Activated T-helper 2 cell treated with anti-CD3 and anti-CD28 coated beads, Interferon-gamma antibody, Interleukin-2, Interleukin-4, amounts not matched to agents 10 μg/mL and 5 μg/mL and 100 μg/mL, durations not matched to agents 14 hours and 24 hours and 36 hours (primary cell): ENCODE measurements around the gene LYPD8. TPM values are rescaled to one million over a fixed set of nuclear protein-coding genes. Genes with fewer than 3 reads are reported as not detected.

Source experiments
- total RNA-seq: library from RNA; stranded (reverse); gene quantifications from 2 replicates; pipeline ENCODE4 v1.2.3, GENCODE V29; 2022

LYPD8 gene
- total RNA-seq, 1 donor from 2014 or later, result not detected

Other genes starting within 250 kb of the LYPD8 start
- gene OR2G6, start 247.7 kb downstream of the LYPD8 start, total RNA-seq, result not detected in 2 replicates
- not detected in 2 replicates for gene OR2T29, start 193.0 kb downstream of the LYPD8 start, total RNA-seq
- gene OR2T34, start 181.0 kb downstream of the LYPD8 start, total RNA-seq, result not detected in 2 replicates
- gene OR2T10, start 158.1 kb downstream of the LYPD8 start, total RNA-seq, result not detected in 2 replicates
- not detected in 2 replicates for gene OR2T11, start 120.7 kb downstream of the LYPD8 start, total RNA-seq
- not detected in 2 replicates for gene OR2T35, start 110.5 kb downstream of the LYPD8 start, total RNA-seq
- not detected in 2 replicates for gene OR2T27, start 100.2 kb downstream of the LYPD8 start, total RNA-seq
- gene OR14I1, start 53.0 kb downstream of the LYPD8 start, total RNA-seq, result not detected in 2 replicates
- gene SH3BP5L, start 70.2 kb upstream of the LYPD8 start, total RNA-seq, result 27.1 TPM in 2 replicates
- gene ZNF672, start 82.5 kb upstream of the LYPD8 start, total RNA-seq, result 46.0 and 51.6 TPM in 2 replicates
- gene ZNF692, start 103.3 kb upstream of the LYPD8 start, total RNA-seq, result 86.4 and 87.0 TPM in 2 replicates
- 6.7 and 6.9 TPM in 2 replicates for gene PGBD2, start 150.5 kb upstream of the LYPD8 start, total RNA-seq